ENCODE measurements around the gene CFAP65.

- TF ChIP-seq BHLHE40 (IDR thresholded peaks at IDR 0.05; ENCODE audit: borderline replicate concordance) (no peak), TARDBP (IDR thresholded peaks at IDR 0.05) (no peak), FOXK2 (IDR thresholded peaks at IDR 0.05) (no peak), NFRKB (IDR thresholded peaks at IDR 0.05) (no peak)
These were observed 77.1 kb downstream of the CFAP65 start for GRCh38 chr2:218964041-218964771.
